Keratinocyte (primary cell): Measurements from ENCODE around the gene DNAJA3. TPM values are rescaled to one million over a fixed set of nuclear protein-coding genes. Genes with fewer than 3 reads are reported as not detected.

Experiments used
- DNase-seq: peaks from one replicate; pipeline ENCODE4 v3.0.0-alpha.2; 2011; ENCODE audit warnings: low read depth, missing footprints, low spot score
- FAIRE-seq: peaks from 2 replicates; lab custom pipeline; 2011; peaks lifted over from hg19 to GRCh38; lab: Jason Lieb, UNC
- H2AFZ ChIP-seq: 2 replicates; pipeline ENCODE4 v1.6.0; 2012; ENCODE audit warnings: low read length, control low read depth, inconsistent platforms; ENCODE audit not compliant: control insufficient read depth
- H3K27ac ChIP-seq: 2 replicates; pipeline ENCODE4 v1.5.1; 2011; ENCODE audit warnings: low read length; ENCODE audit not compliant: control insufficient read depth, insufficient read depth
- H3K27me3 ChIP-seq: 3 replicates; pipeline ENCODE4 v1.6.0; 2011; ENCODE audit warnings: low read length; ENCODE audit not compliant: control insufficient read depth, insufficient read depth; ENCODE audit errors: extremely low read depth
- H3K36me3 ChIP-seq, 2 experiments: 2 replicates in 1 of 2; 3 replicates in 1 of 2; pipeline ENCODE4 v1.5.1; 2011; ENCODE audit warnings: low read length in 2 of 2, mild to moderate bottlenecking in 1 of 2; ENCODE audit not compliant: control insufficient read depth in 2 of 2, insufficient read depth in 2 of 2; ENCODE audit errors: extremely low read depth in 1 of 2
- H3K4me1 ChIP-seq: 3 replicates; pipeline ENCODE4 v1.5.1; 2011; ENCODE audit warnings: low read length; ENCODE audit not compliant: control insufficient read depth, insufficient read depth; ENCODE audit errors: extremely low read depth
- H3K4me2 ChIP-seq: 3 replicates; pipeline ENCODE4 v1.6.0; 2011; ENCODE audit warnings: low read depth, low read length; ENCODE audit not compliant: control insufficient read depth, insufficient read depth; ENCODE audit errors: extremely low read depth
- H3K4me3 ChIP-seq, 3 experiments: fragments of 200-600 bp in 1 of 3; sonication (generic) in 1 of 3; 2 replicates in 2 of 3; 3 replicates in 1 of 3; pipeline ENCODE4 v1.5.1; 2011 to 2016; ENCODE audit warnings: low read length in 3 of 3, mild to moderate bottlenecking in 3 of 3, control low read depth in 2 of 3, inconsistent platforms in 1 of 3, low read depth in 1 of 3, mixed read lengths in 1 of 3, mixed run types in 1 of 3, moderate library complexity in 1 of 3; ENCODE audit not compliant: control insufficient read depth in 2 of 3, insufficient read depth in 2 of 3; ENCODE audit errors: extremely low read depth in 1 of 3
- H3K79me2 ChIP-seq: 2 replicates; pipeline ENCODE4 v1.6.0; 2012; ENCODE audit warnings: low read length; ENCODE audit not compliant: control insufficient read depth, insufficient read depth
- H3K9ac ChIP-seq: 3 replicates; pipeline ENCODE4 v1.6.0; 2011; ENCODE audit warnings: low read length; ENCODE audit not compliant: control insufficient read depth, insufficient read depth; ENCODE audit errors: extremely low read depth
- H3K9me1 ChIP-seq: 3 replicates; pipeline ENCODE4 v1.6.0; 2011; ENCODE audit warnings: low read length; ENCODE audit not compliant: control insufficient read depth, insufficient read depth; ENCODE audit errors: extremely low read depth
- H3K9me3 ChIP-seq: 2 replicates; pipeline ENCODE4 v1.5.1; 2012; ENCODE audit warnings: low read depth, low read length; ENCODE audit not compliant: control insufficient read depth
- H4K20me1 ChIP-seq: 3 replicates; pipeline ENCODE4 v1.6.0; 2011; ENCODE audit warnings: low read length; ENCODE audit not compliant: control insufficient read depth, insufficient read depth; ENCODE audit errors: extremely low read depth
- EZH2 ChIP-seq: IDR thresholded peaks from one replicate; pipeline ENCODE4 v1.6.1; 2012; ENCODE audit warnings: inconsistent platforms, mild to moderate bottlenecking, low read length, moderate library complexity
- dilution Hi-C: fragments of 300-500 bp; cut with MboI; formaldehyde crosslinking; loops from one replicate; pipeline ENCODE4 v1.7.0; 2020; ENCODE audit warnings: low sequenced_read_pairs; ENCODE audit not compliant: extremely low pct_ligation_motif_present
- polyA plus RNA-seq, 5 experiments: library from polyadenylated mRNA; depleted of rRNA in 3 of 5; stranded (reverse) in 3 of 5; stranded (forward) in 1 of 5; unstranded in 1 of 5; fragments of >200 nt; gene quantifications; 1 replicate in 1 of 5; 2 replicates in 3 of 5; 3 replicates in 1 of 5; pipeline versions ENCODE4 v1.2.1 to v1.2.3, GENCODE V29; 2011 to 2012; ENCODE audit warnings: missing spikeins in 2 of 5, low read depth in 1 of 5, low replicate concordance in 1 of 5
- TF ChIP-seq, protein P1 (sequence below), 3 experiments: IDR thresholded peaks in 1 of 3; conservative IDR thresholded peaks in 1 of 3; optimal IDR thresholded peaks in 1 of 3; 2 replicates in 2 of 3; 3 replicates in 1 of 3; pipeline versions ENCODE3 to v1.5.1; 2011; ENCODE audit warnings: low read length in 3 of 3, mild to moderate bottlenecking in 3 of 3, moderate library complexity in 2 of 3, control low read depth in 1 of 3, inconsistent platforms in 1 of 3; ENCODE audit not compliant: insufficient read depth in 2 of 3; ENCODE audit errors: extremely low read depth in 1 of 3

The DNAJA3 gene
- polyA plus RNA-seq, 1 donor (not counting 4 experiments of a cell fraction or from before 2014, with no cell fraction given), result 48.4 TPM

DNA sequence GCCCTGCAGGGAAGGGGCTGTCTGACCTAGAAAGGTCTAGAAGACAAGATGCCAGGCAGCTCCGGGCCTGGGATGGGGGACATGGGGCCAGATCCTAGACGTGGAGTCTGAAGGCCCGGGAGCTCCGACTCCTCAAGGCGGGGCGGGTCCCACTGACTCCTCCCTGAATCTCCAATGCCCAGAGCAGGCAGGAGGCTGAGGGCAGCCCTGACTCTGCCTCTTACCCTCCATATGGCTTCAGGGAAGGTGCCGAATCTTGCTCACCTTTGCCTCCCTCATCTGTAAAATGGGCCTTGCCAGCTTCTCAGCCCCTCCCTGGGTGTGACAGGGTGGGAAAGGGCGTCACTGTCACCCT, 39.2 kb upstream of the DNAJA3 start:
- peaks cover 3% of the 10 kb centered on the region for H4K20me1 ChIP-seq
- no peaks in the 10 kb centered on the region for H3K4me1 ChIP-seq
- H3K9me3 ChIP-seq, result no peaks in the 10 kb centered on the region
- DNase-seq (no peak), FAIRE-seq (no peak)
- H3K9me1 ChIP-seq, result no peaks in the 10 kb centered on the region
- peaks cover 3 to 26% of the 10 kb centered on the region in 2 experiments for H3K36me3 ChIP-seq
- H2AFZ ChIP-seq, result no peak overlapping the region
- H3K9ac ChIP-seq, result no peak overlapping the region
- no peaks in the 10 kb centered on the region for H3K79me2 ChIP-seq
- H3K4me2 ChIP-seq, result no peak overlapping the region
- no peak for TF ChIP-seq EZH2
- TF ChIP-seq, protein P1, sequence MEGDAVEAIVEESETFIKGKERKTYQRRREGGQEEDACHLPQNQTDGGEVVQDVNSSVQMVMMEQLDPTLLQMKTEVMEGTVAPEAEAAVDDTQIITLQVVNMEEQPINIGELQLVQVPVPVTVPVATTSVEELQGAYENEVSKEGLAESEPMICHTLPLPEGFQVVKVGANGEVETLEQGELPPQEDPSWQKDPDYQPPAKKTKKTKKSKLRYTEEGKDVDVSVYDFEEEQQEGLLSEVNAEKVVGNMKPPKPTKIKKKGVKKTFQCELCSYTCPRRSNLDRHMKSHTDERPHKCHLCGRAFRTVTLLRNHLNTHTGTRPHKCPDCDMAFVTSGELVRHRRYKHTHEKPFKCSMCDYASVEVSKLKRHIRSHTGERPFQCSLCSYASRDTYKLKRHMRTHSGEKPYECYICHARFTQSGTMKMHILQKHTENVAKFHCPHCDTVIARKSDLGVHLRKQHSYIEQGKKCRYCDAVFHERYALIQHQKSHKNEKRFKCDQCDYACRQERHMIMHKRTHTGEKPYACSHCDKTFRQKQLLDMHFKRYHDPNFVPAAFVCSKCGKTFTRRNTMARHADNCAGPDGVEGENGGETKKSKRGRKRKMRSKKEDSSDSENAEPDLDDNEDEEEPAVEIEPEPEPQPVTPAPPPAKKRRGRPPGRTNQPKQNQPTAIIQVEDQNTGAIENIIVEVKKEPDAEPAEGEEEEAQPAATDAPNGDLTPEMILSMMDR (optimal IDR thresholded peaks at IDR 0.05 in 1 of 3, IDR thresholded peaks at IDR 0.05 in 1 of 3, conservative IDR thresholded peaks at IDR 0.05 in 1 of 3; ENCODE audit: extremely low read depth in 1 of 3, insufficient read depth in 2 of 3, low read length in 3 of 3), result no peak
- no peak overlapping the region for H3K27ac ChIP-seq
- dilution Hi-C loops, result no loop called here
- H3K27me3 ChIP-seq, result no peaks in the 10 kb centered on the region
- H3K4me3 ChIP-seq, result no peak overlapping the region

DNA sequence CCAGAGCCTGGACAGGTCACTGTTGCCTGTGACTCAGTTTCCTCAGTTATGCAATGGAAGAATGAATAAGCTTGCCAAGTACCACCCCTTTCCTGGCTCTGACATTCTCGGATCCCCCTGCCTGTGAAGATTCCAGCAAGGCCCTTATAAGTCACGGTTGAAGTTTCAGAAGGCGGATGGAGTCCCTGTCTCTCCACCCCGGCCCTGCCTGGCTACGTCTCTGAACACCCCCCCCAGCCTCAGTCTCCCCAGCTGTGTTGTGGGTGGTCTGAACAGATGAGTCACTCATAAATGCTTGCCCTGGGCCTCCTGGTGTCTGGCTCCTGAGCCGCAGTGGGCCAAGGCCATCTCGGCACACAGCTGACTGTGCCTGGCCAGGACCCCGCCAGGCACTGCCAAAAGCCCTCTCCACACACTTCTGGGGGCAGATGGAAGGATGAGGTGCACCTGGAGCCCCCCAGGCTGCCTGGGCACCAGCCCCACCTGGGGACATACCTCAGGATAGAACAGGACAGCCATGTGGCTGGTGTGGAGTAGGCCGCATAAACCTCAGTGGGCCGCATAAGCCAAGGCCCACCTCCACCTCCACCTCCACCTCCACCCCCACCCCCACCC, 38.6 kb upstream of the DNAJA3 start:
- FAIRE-seq, result no peak
- dilution Hi-C loops, result no loop called here

More for the DNA sequence above, 38.6 kb upstream of the DNAJA3 start:
- TF ChIP-seq EZH2, result no peak
- TF ChIP-seq, protein P1 (optimal IDR thresholded peaks at IDR 0.05 in 1 of 3, IDR thresholded peaks at IDR 0.05 in 1 of 3, conservative IDR thresholded peaks at IDR 0.05 in 1 of 3; ENCODE audit: extremely low read depth in 1 of 3, insufficient read depth in 2 of 3, low read length in 3 of 3), result no peak
- Histone ChIP-seq H3K4me3 (no peak overlapping the region), H3K9me3 (no peaks in the 10 kb centered on the region), H3K4me1 (no peaks in the 10 kb centered on the region), H3K36me3 (peaks cover 3 to 28% of the 10 kb centered on the region in 2 experiments), H3K79me2 (no peaks in the 10 kb centered on the region), H3K9ac (no peak overlapping the region), H2AFZ (no peak overlapping the region), H3K27me3 (no peaks in the 10 kb centered on the region), H3K27ac (no peak overlapping the region), H3K4me2 (no peak overlapping the region), H3K9me1 (no peaks in the 10 kb centered on the region), H4K20me1 (peaks cover 3% of the 10 kb centered on the region)
- no peak for DNase-seq
